NCI-H69 (cell line): ENCODE measurements around the gene CES4A.
A peak's percentile ranks its signal among the peaks of the same experiment; 100 is the strongest.
"Not testable (repeated sequence)": the region's sequence is repeated elsewhere in the genome, so short reads cannot be mapped to it uniquely, and the experiment has no call there.

ENCODE experiments used
- DNase-seq: peaks from one replicate; lab custom pipeline; 2025; lab: John Stamatoyannopoulos, UW

Gene CES4A

GRCh38 chr16:66956154-66956457 lies 32.3 kb upstream of the CES4A start:
- not testable (repeated sequence) for DNase-seq

GRCh38 chr16:66958857-66959703 lies 29.3 kb upstream of the CES4A start:
- DNase-seq: no peak

GRCh38 chr16:66959704-66960161 lies 28.7 kb upstream of the CES4A start:
- no peak for DNase-seq

GRCh38 chr16:66960270-66960669 lies 28.1 kb upstream of the CES4A start:
- no peak for DNase-seq

- peak; percentile 79 for DNase-seq
Observed at GRCh38 chr16:66961065-66961744, 27.2 kb upstream of the CES4A start, which contains the start of gene CES3. Gene CES3 (plus strand): TSS chr16:66961266. CDS start chr16:66961308, 42 bp downstream.

- peak; percentile 45 for DNase-seq
Observed at GRCh38 chr16:66961914-66962313, 26.5 kb upstream of the CES4A start.

- DNase-seq: peak; percentile 43
Observed at GRCh38 chr16:66964049-66964448, 24.3 kb upstream of the CES4A start.

GRCh38 chr16:66968847-66969246 lies 19.5 kb upstream of the CES4A start:
- DNase-seq: no peak

GRCh38 chr16:66970775-66971720 lies 17.3 kb upstream of the CES4A start:
- no peak for DNase-seq

- no peak for DNase-seq
Observed at GRCh38 chr16:66972983-66973382, 15.4 kb upstream of the CES4A start.

GRCh38 chr16:66973716-66974115 lies 14.7 kb upstream of the CES4A start:
- no peak for DNase-seq

- peak; percentile 13 for DNase-seq
Observed at GRCh38 chr16:66974156-66974931, 14.0 kb upstream of the CES4A start.

GRCh38 chr16:66974932-66975246 lies 13.5 kb upstream of the CES4A start:
- peak; percentile 73 for DNase-seq

- DNase-seq: no peak
Observed at GRCh38 chr16:66975302-66975893, 13.0 kb upstream of the CES4A start.

GRCh38 chr16:66976746-66977145 lies 11.6 kb upstream of the CES4A start:
- no peak for DNase-seq

- peak; percentile 75 for DNase-seq
Observed at GRCh38 chr16:66977341-66978113, 10.9 kb upstream of the CES4A start.

- no peak for DNase-seq
Observed at GRCh38 chr16:66979011-66979717, 9.2 kb upstream of the CES4A start.

GRCh38 chr16:66983033-66983432 lies 5.4 kb upstream of the CES4A start:
- DNase-seq: no peak

- DNase-seq: no peak
Observed at GRCh38 chr16:66984892-66985311, 3.5 kb upstream of the CES4A start.

- DNase-seq: no peak
Observed at GRCh38 chr16:66986559-66986958, 1.8 kb upstream of the CES4A start.
